Lower leg skin (tissue), 3 donors: Measurements from ENCODE around the gene ELMO3.

Experiments used
- CTCF ChIP-seq, 3 donors: fragments of 450-650 bp; IDR thresholded peaks; one replicate each; pipeline ENCODE4 v1.5.1; 2016; ENCODE audit warnings: antibody characterized with exemption in 3 of 3, mild to moderate bottlenecking in 3 of 3, moderate library complexity in 2 of 3
- POLR2A ChIP-seq, 2 donors: fragments of 450-650 bp; IDR thresholded peaks; one replicate each; pipeline ENCODE4 v1.6.1; 2016 to 2017; ENCODE audit warnings: antibody characterized with exemption in 2 of 2, mild to moderate bottlenecking in 1 of 2, moderate library complexity in 1 of 2

GRCh38 chr16:67174706-67175231, 24.2 kb upstream of the ELMO3 start:
- TF ChIP-seq POLR2A (IDR thresholded peaks at IDR 0.05) (no peak), CTCF (IDR thresholded peaks at IDR 0.05) (no peak)
